Neural progenitor cell (in vitro differentiated cells): ENCODE results near the gene CDCA7L. TPM values are rescaled to one million over a fixed set of nuclear protein-coding genes. Genes with fewer than 3 reads are reported as not detected.

Experiments
- DNase-seq: peaks from one replicate; pipeline ENCODE4 v3.0.0-alpha.2; 2016; ENCODE audit warnings: low spot score
- H2AFZ ChIP-seq: fragments of 200-600 bp; sonication (generic); replicated peaks from 2 replicates; pipeline ENCODE4 v1.6.1; 2016; ENCODE audit warnings: antibody characterized with exemption
- H3F3A ChIP-seq: fragments of 200-600 bp; sonication (generic); 2 replicates; pipeline ENCODE4 v1.6.1; 2016; ENCODE audit warnings: antibody characterized with exemption, low read depth
- H3K27ac ChIP-seq: fragments of 200-600 bp; sonication (generic); 2 replicates; pipeline ENCODE4 v1.5.1; 2016; ENCODE audit warnings: mild to moderate bottlenecking
- H3K27me3 ChIP-seq: fragments of 200-600 bp; sonication (generic); 2 replicates; pipeline ENCODE4 v1.6.1; 2016; ENCODE audit warnings: mild to moderate bottlenecking, moderate library complexity
- H3K36me3 ChIP-seq: fragments of 200-600 bp; sonication (generic); 2 replicates; pipeline ENCODE4 v1.5.1; 2016
- H3K4me1 ChIP-seq: fragments of 200-600 bp; sonication (generic); 2 replicates; pipeline ENCODE4 v1.6.1; 2016; ENCODE audit warnings: mixed run types
- H3K4me2 ChIP-seq: fragments of 200-600 bp; sonication (generic); 2 replicates; pipeline ENCODE4 v1.6.1; 2016
- H3K4me3 ChIP-seq: fragments of 200-600 bp; sonication (generic); 2 replicates; pipeline ENCODE4 v1.5.1; 2016
- H3K79me2 ChIP-seq: fragments of 200-600 bp; sonication (generic); 2 replicates; pipeline ENCODE4 v1.6.1; 2016; ENCODE audit warnings: low read depth
- H3K9ac ChIP-seq: fragments of 200-600 bp; sonication (generic); 2 replicates; pipeline ENCODE4 v1.6.1; 2016
- H3K9me3 ChIP-seq: fragments of 200-600 bp; sonication (generic); 2 replicates; pipeline ENCODE4 v1.5.1; 2016; ENCODE audit warnings: low read depth
- H4K20me1 ChIP-seq: fragments of 200-600 bp; sonication (generic); 2 replicates; pipeline ENCODE4 v1.6.1; 2016; ENCODE audit warnings: low read depth
- H3K27ac Mint-ChIP-seq: 3 replicates; pipeline ENCODE4 v1.8.0; 2021; ENCODE audit warnings: mixed read lengths
- H3K27me3 Mint-ChIP-seq: 2 replicates; pipeline ENCODE4 v1.8.0; 2022; ENCODE audit warnings: low read depth, mild to moderate bottlenecking, inconsistent platforms, moderate library complexity, mixed read lengths; ENCODE audit not compliant: insufficient read depth
- H3K36me3 Mint-ChIP-seq: 3 replicates; pipeline ENCODE4 v1.8.0; 2021; ENCODE audit warnings: mixed read lengths
- H3K4me1 Mint-ChIP-seq: 3 replicates; pipeline ENCODE4 v1.8.0; 2021; ENCODE audit warnings: mixed read lengths
- H3K4me3 Mint-ChIP-seq: 3 replicates; pipeline ENCODE4 v1.8.0; 2021; ENCODE audit warnings: mild to moderate bottlenecking, moderate library complexity, mixed read lengths
- H3K9me3 Mint-ChIP-seq: 3 replicates; pipeline ENCODE4 v1.8.0; 2020; ENCODE audit warnings: mixed read lengths
- CTCF ChIP-seq: fragments of 200-600 bp; sonication (generic); IDR thresholded peaks from 2 replicates; pipeline ENCODE4 v1.5.1; 2017; ENCODE audit warnings: antibody characterized with exemption, mild to moderate bottlenecking
- EZH2 ChIP-seq: fragments of 200-600 bp; sonication (generic); IDR thresholded peaks from 2 replicates; pipeline ENCODE4 v1.6.1; 2017; ENCODE audit warnings: antibody characterized with exemption, mild to moderate bottlenecking, moderate library complexity
- EZH2phosphoT487 ChIP-seq: fragments of 200-600 bp; sonication (generic); IDR thresholded peaks from 2 replicates; pipeline ENCODE4 v1.6.1; 2017; ENCODE audit warnings: antibody characterized with exemption
- total RNA-seq: library from RNA; depleted of rRNA; stranded (reverse); fragments of >200 nt; gene quantifications from 2 replicates; pipeline ENCODE4 v1.2.3, GENCODE V29; 2015; ENCODE audit warnings: low replicate concordance

The CDCA7L gene
- total RNA-seq, 1 donor from 2014 or later: 39.9 TPM

DNA sequence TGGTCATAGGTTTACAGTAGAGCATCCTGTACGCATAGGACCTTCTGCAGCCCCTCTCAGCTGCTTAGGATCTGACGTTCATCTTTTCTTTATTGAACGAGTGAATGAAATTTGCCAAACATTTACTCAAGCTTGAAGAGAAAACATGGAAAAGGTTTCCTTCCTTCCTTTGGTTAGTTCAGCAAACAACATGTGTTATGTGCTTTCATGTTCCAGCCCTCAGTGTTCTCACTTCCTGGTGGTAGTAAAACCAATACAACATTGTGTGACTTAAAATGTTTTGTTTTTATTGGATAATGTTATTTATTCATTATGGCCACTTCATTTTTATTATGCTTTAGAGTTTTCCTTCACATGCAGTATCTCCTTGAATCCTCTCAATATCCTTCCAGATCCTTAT, 1.4 kb upstream of the CDCA7L start:
- no peak overlapping the region for H3K27ac ChIP-seq
- H3K4me3 ChIP-seq: no peak overlapping the region
- peaks cover 21% of the 10 kb centered on the region for H3K27me3 ChIP-seq
- H4K20me1 ChIP-seq: no peaks in the 10 kb centered on the region
- Mint-ChIP-seq H3K27ac (no peak overlapping the region), H3K4me1 (peaks cover 48% of the 10 kb centered on the region), H3K36me3 (no peaks in the 10 kb centered on the region), H3K9me3 (no peaks in the 10 kb centered on the region), H3K4me3 (peak overlapping the region; percentile 1), H3K27me3 (no peaks in the 10 kb centered on the region)
- no peak overlapping the region for H2AFZ ChIP-seq
- no peak for DNase-seq
- H3K9me3 ChIP-seq: no peaks in the 10 kb centered on the region
- no peak overlapping the region for H3K9ac ChIP-seq
- no peaks in the 10 kb centered on the region for H3K36me3 ChIP-seq
- TF ChIP-seq EZH2 (no peak), CTCF (no peak), EZH2phosphoT487 (no peak)
- H3F3A ChIP-seq: peaks cover 28% of the 10 kb centered on the region
- peaks cover 23% of the 10 kb centered on the region for H3K4me1 ChIP-seq
- H3K4me2 ChIP-seq: no peak overlapping the region
- peaks cover 17% of the 10 kb centered on the region for H3K79me2 ChIP-seq

DNA sequence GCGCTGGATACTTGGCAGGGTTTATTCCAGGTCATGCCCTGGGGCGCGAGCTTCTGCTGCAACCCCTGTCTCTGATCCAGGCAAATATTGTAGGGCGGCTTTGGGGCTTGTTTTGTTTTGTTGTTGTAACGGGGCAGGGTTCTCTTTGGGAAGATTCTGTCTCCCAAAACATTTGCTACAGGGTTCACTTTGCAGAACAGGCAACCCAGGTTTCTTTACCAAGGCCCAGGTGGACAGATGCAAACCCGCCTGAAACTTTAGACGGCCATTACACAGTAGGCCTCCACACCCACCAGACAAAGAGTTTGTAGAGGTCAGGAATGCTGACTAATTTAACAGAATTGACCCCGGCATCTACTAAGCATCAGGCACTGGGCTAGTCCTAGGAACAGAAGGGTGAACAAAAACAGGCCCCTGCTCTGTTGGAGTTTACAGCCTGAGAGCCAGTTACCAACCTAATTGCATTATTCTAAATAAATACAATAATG, 567 bp upstream of the CDCA7L start:
- no peaks in the 10 kb centered on the region for H4K20me1 ChIP-seq
- H3K4me1 ChIP-seq: peaks cover 29% of the 10 kb centered on the region
- Mint-ChIP-seq H3K36me3 (no peaks in the 10 kb centered on the region), H3K27ac (peak overlapping the region; percentile 70), H3K9me3 (no peaks in the 10 kb centered on the region), H3K27me3 (no peaks in the 10 kb centered on the region), H3K4me3 (peak overlapping the region; percentile 92), H3K4me1 (peaks cover 54% of the 10 kb centered on the region)
- no peak overlapping the region for H3K9ac ChIP-seq
- no peaks in the 10 kb centered on the region for H3K9me3 ChIP-seq
- DNase-seq: no peak
- TF ChIP-seq EZH2phosphoT487: no peak
- no peak for TF ChIP-seq EZH2
- TF ChIP-seq CTCF: no peak
- peaks cover 21% of the 10 kb centered on the region for H3K27me3 ChIP-seq
- no peak overlapping the region for H3K27ac ChIP-seq
- H3F3A ChIP-seq: peaks cover 28% of the 10 kb centered on the region
- peak overlapping the region; percentile 99 for H2AFZ ChIP-seq
- no peaks in the 10 kb centered on the region for H3K36me3 ChIP-seq
- peak overlapping the region; percentile 66 for H3K4me3 ChIP-seq
- peak overlapping the region; percentile 94 for H3K4me2 ChIP-seq
- peaks cover 17% of the 10 kb centered on the region for H3K79me2 ChIP-seq

DNA sequence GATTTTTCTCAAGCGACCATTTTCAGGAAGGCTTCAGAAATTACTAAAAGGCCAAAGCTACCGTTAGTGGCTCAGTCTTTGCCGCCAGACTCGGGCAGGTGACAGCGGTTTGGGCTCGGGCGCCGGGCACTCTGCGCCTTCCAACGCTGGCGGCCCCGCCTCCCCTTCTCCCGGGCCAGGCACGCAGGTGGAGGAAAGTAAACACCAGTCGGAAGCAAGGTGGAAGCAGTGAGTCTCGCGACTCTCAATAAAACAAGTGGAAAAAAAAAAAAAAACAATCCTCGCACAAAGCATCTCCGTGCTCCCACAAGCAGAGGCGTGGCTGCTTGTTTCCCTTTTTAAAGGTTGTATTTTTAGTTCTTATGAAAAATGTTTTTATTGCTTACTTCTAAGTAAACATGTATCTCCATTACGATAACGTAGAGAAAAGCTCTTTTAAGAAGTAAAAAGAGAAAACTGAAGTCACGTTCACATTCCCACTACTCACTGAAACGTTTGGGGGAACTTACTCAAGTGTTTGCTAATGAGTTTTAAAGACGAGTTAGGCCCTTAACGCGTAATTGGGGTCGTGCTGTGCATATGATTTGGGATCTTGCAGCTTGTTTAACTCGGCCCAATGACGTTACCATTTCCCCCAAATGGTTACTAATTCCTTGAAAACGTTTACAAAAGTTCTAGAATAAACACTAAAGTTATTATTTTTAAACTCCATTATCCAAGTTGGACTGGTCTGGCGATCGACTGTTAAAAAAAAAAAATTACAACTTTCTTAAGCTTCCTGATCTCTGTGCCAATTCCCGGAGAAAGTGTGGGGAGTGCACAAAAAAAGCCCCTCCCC, 864 bp downstream of the CDCA7L start:
- Histone ChIP-seq H3K4me3 (peak overlapping the region; percentile 66), H3F3A (peaks cover 28% of the 10 kb centered on the region), H3K27ac (no peak overlapping the region), H3K9ac (no peak overlapping the region), H3K4me2 (peak overlapping the region; percentile 94), H2AFZ (peak overlapping the region; percentile 99), H3K9me3 (no peaks in the 10 kb centered on the region), H3K36me3 (no peaks in the 10 kb centered on the region), H3K27me3 (peaks cover 21% of the 10 kb centered on the region), H3K4me1 (peaks cover 29% of the 10 kb centered on the region), H4K20me1 (no peaks in the 10 kb centered on the region), H3K79me2 (peaks cover 22% of the 10 kb centered on the region)
- peaks cover 56% of the 10 kb centered on the region for H3K4me1 Mint-ChIP-seq
- no peak for TF ChIP-seq EZH2phosphoT487
- no peak for TF ChIP-seq CTCF
- no peak for TF ChIP-seq EZH2
- H3K27ac Mint-ChIP-seq: peak overlapping the region; percentile 87
- H3K27me3 Mint-ChIP-seq: no peaks in the 10 kb centered on the region
- peak overlapping the region; percentile 92 for H3K4me3 Mint-ChIP-seq
- peaks cover 1% of the 10 kb centered on the region for H3K36me3 Mint-ChIP-seq
- no peaks in the 10 kb centered on the region for H3K9me3 Mint-ChIP-seq
- DNase-seq: peak; percentile 61
